B cell (primary cell): ENCODE data around the gene UBR3. TPM values are rescaled to one million over a fixed set of nuclear protein-coding genes. Genes with fewer than 3 reads are reported as not detected.

Experiments
- ATAC-seq: fragments of 200-7000 bp; cut with Tn5 transposase; one replicate; pipeline ENCODE4 v1.10.0; 2021; ENCODE audit warnings: low read depth, mild to moderate bottlenecking, moderate number of reproducible peaks, moderate library complexity
- CTCF ChIA-PET: fragments of 350-600 bp; sonication (Branson Sonifier 250); formaldehyde crosslinking; loops from one replicate; lab custom pipeline; 2021; ENCODE audit warnings: antibody characterized with exemption, inconsistent platforms; lab: Charles Lee
- POLR2A ChIA-PET: fragments of 350-600 bp; sonication (Branson Sonifier 250); formaldehyde crosslinking; loops from one replicate; lab custom pipeline; 2021; ENCODE audit warnings: antibody characterized with exemption; lab: Charles Lee
- DNase-seq: peaks from one replicate; pipeline ENCODE4 v3.0.0; 2013
- H2AFZ ChIP-seq: 2 replicates; pipeline ENCODE4 v1.6.1; 2012; ENCODE audit warnings: mild to moderate bottlenecking, low read depth, low read length; ENCODE audit not compliant: insufficient read depth, poor library complexity, severe bottlenecking
- H3K27ac ChIP-seq, 2 donors: 1 replicate in 1 of 2; 2 replicates in 1 of 2; pipeline ENCODE4 v1.5.1; 2012 to 2013; ENCODE audit warnings: low read length in 2 of 2, mild to moderate bottlenecking in 2 of 2, moderate library complexity in 1 of 2
- H3K27me3 ChIP-seq, 4 experiments: fragments of 200-600 bp in 1 of 4; sonication (generic) in 1 of 4; replicated peaks in 1 of 4; 1 replicate in 2 of 4; 2 replicates in 2 of 4; pipeline versions ENCODE4 v1.6.1 to v1.7.0; 2013 to 2016; ENCODE audit warnings: low read length in 3 of 4, mild to moderate bottlenecking in 2 of 4, mixed read lengths in 1 of 4, moderate library complexity in 1 of 4; ENCODE audit not compliant: insufficient read depth in 4 of 4, control insufficient read depth in 3 of 4; ENCODE audit errors: control extremely low read depth in 1 of 4
- H3K36me3 ChIP-seq, 2 experiments: replicated peaks in 1 of 2; 1 replicate in 1 of 2; 2 replicates in 1 of 2; pipeline versions ENCODE4 v1.6.1 to v1.7.1; 2013; ENCODE audit warnings: low read length in 1 of 2; ENCODE audit not compliant: insufficient read depth in 2 of 2, control insufficient read depth in 1 of 2; ENCODE audit errors: control extremely low read depth in 1 of 2, extremely low read depth in 1 of 2
- H3K4me1 ChIP-seq, 2 donors: fragments of 200-600 bp in 1 of 2; sonication (generic) in 1 of 2; 1 replicate in 1 of 2; 2 replicates in 1 of 2; pipeline versions ENCODE4 v1.5.1 to v1.6.1; 2013 to 2017; ENCODE audit warnings: low read length in 2 of 2; ENCODE audit not compliant: control insufficient read depth in 2 of 2, insufficient read depth in 2 of 2
- H3K4me2 ChIP-seq: replicated peaks from 2 replicates; pipeline ENCODE3; 2012; ENCODE audit warnings: mild to moderate bottlenecking, low read depth, low read length; ENCODE audit not compliant: poor library complexity, severe bottlenecking
- H3K4me3 ChIP-seq, 5 experiments: fragments of 200-600 bp in 1 of 5; sonication (generic) in 1 of 5; 1 replicate in 3 of 5; 2 replicates in 2 of 5; pipeline versions ENCODE4 v1.5.1 to v1.7.0; 2011 to 2016; ENCODE audit warnings: low read length in 4 of 5, mild to moderate bottlenecking in 4 of 5, low read depth in 2 of 5, control low read depth in 1 of 5, moderate library complexity in 1 of 5; ENCODE audit not compliant: insufficient read depth in 1 of 5; ENCODE audit errors: control extremely low read depth in 1 of 5, extremely low read depth in 1 of 5
- H3K79me2 ChIP-seq: fragments of 200-600 bp; sonication (generic); one replicate; pipeline ENCODE4 v1.6.0; 2016; ENCODE audit warnings: low read length; ENCODE audit not compliant: control insufficient read depth, insufficient read depth
- H3K9ac ChIP-seq: fragments of 200-600 bp; sonication (generic); 2 replicates; pipeline ENCODE4 v1.6.1; 2017; ENCODE audit warnings: mild to moderate bottlenecking, low read length, moderate library complexity
- H3K9me3 ChIP-seq, 3 donors: one replicate each; pipeline versions ENCODE4 v1.6.1 to v1.7.1; 2013; ENCODE audit warnings: low read length in 2 of 3; ENCODE audit not compliant: control insufficient read depth in 2 of 3, insufficient read depth in 1 of 3; ENCODE audit errors: control extremely low read depth in 1 of 3
- H4K20me1 ChIP-seq: 2 replicates; pipeline ENCODE4 v1.6.0; 2012; ENCODE audit warnings: mild to moderate bottlenecking, low read length; ENCODE audit not compliant: insufficient read depth, control insufficient read depth, poor library complexity, severe bottlenecking
- H3K27ac Mint-ChIP-seq: one replicate; pipeline ENCODE4 v1.8.0; 2021; ENCODE audit warnings: mixed read lengths
- H3K27me3 Mint-ChIP-seq: one replicate; pipeline ENCODE4 v1.8.0; 2021; ENCODE audit warnings: mixed read lengths
- H3K4me1 Mint-ChIP-seq: one replicate; pipeline ENCODE4 v1.8.0; 2021; ENCODE audit warnings: mixed read lengths
- H3K4me3 Mint-ChIP-seq: one replicate; pipeline ENCODE4 v1.8.0; 2021; ENCODE audit warnings: mixed read lengths
- H3K9me3 Mint-ChIP-seq: one replicate; pipeline ENCODE4 v1.8.0; 2022; ENCODE audit warnings: mixed read lengths; ENCODE audit not compliant: insufficient read depth
- CTCF ChIP-seq: fragments of 200-600 bp; IDR thresholded peaks from one replicate; pipeline ENCODE4 v1.8.0; 2022; ENCODE audit warnings: antibody characterized with exemption, mild to moderate bottlenecking
- EZH2 ChIP-seq: IDR thresholded peaks from 2 replicates; pipeline ENCODE4 v1.6.1; 2012; ENCODE audit warnings: borderline replicate concordance, low read depth, mild to moderate bottlenecking, moderate library complexity, low read length; ENCODE audit not compliant: insufficient read depth, poor library complexity, severe bottlenecking
- WGBS: methylation state at CpG from one replicate; pipeline ENCODE4 v1.1.5; 2013; ENCODE audit warnings: missing lambda C conversion rate; ENCODE audit not compliant: insufficient coverage; 5-methylcytosine and 5-hydroxymethylcytosine counted together
- intact Hi-C: fragments of 100-400 bp; cut with micrococcal nuclease; formaldehyde crosslinking; loops from one replicate; pipeline ENCODE4 v1.10.0; 2022
- polyA plus RNA-seq: library from polyadenylated mRNA; depleted of rRNA; stranded (reverse); fragments of >200 nt; gene quantifications from 2 replicates; pipeline ENCODE4 v1.2.3, GENCODE V29; 2012
- total RNA-seq, 2 donors: library from RNA; stranded (reverse); fragments of 120-200 nt in 1 of 2; gene quantifications; 1 replicate in 1 of 2; 2 replicates in 1 of 2; pipeline versions ENCODE4 v1.2.3 to v1.2.4, GENCODE V29; 2013 to 2022

Gene UBR3
- total and polyA plus RNA-seq, 2 donors (not counting 1 experiment from before 2014, with no cell fraction given) = 5.9 to 58.1 TPM

GRCh38 chr2:170025223-170025622, 198.0 kb downstream of the UBR3 start:
- no peaks in the 10 kb centered on the region for H3K27me3 ChIP-seq
- intact Hi-C loops = no loop called here
- no peak overlapping the region for H3K27ac ChIP-seq
- DNase-seq = no peak
- H3K9me3 Mint-ChIP-seq = no peaks in the 10 kb centered on the region
- TF ChIP-seq EZH2 (no peak), CTCF (no peak)
- no peaks in the 10 kb centered on the region for H3K4me1 ChIP-seq
- ChIA-PET CTCF (no interaction called here), POLR2A (no interaction called here)
- no peak overlapping the region for H3K9ac ChIP-seq
- no peak overlapping the region for H3K4me2 ChIP-seq
- no peak overlapping the region for H3K4me3 ChIP-seq
- WGBS = 100% methylated on average over 2 of the region's 2 CpGs
- H3K36me3 ChIP-seq = peaks cover 4 to 5% of the 10 kb centered on the region in 2 experiments
- peaks cover 0 to 2% (median 0%) of the 10 kb centered on the region in 3 donors for H3K9me3 ChIP-seq
- H3K27me3 Mint-ChIP-seq = no peaks in the 10 kb centered on the region
- H3K27ac Mint-ChIP-seq = no peak overlapping the region
- no peaks in the 10 kb centered on the region for H4K20me1 ChIP-seq
- no peak for ATAC-seq
- H2AFZ ChIP-seq = no peak overlapping the region
- H3K79me2 ChIP-seq = no peaks in the 10 kb centered on the region
- H3K4me3 Mint-ChIP-seq = no peak overlapping the region
- H3K4me1 Mint-ChIP-seq = no peaks in the 10 kb centered on the region

GRCh38 chr2:170026361-170026760, 199.1 kb downstream of the UBR3 start:
- no CpG with 5 or more reads among the region's 1 CpG for WGBS
- Mint-ChIP-seq H3K27ac (no peak overlapping the region), H3K27me3 (no peaks in the 10 kb centered on the region), H3K4me1 (no peaks in the 10 kb centered on the region), H3K4me3 (no peak overlapping the region), H3K9me3 (no peaks in the 10 kb centered on the region)
- ChIA-PET CTCF (no interaction called here), POLR2A (no interaction called here)
- H3K79me2 ChIP-seq = no peaks in the 10 kb centered on the region
- intact Hi-C loops = no loop called here
- peaks cover 5 to 6% of the 10 kb centered on the region in 2 experiments for H3K36me3 ChIP-seq
- H2AFZ ChIP-seq = no peak overlapping the region
- H3K27me3 ChIP-seq = no peaks in the 10 kb centered on the region
- no peaks in the 10 kb centered on the region for H3K4me1 ChIP-seq
- no peaks in the 10 kb centered on the region for H4K20me1 ChIP-seq
- TF ChIP-seq CTCF (no peak), EZH2 (no peak)
- DNase-seq = no peak
- no peak overlapping the region for H3K27ac ChIP-seq
- H3K9me3 ChIP-seq = peaks cover 0 to 2% (median 0%) of the 10 kb centered on the region in 3 donors
- H3K4me2 ChIP-seq = no peak overlapping the region
- H3K4me3 ChIP-seq = no peak overlapping the region
- ATAC-seq = no peak
- H3K9ac ChIP-seq = no peak overlapping the region
